Activated naive CD4-positive, alpha-beta T cell treated with Interleukin-2 at 50 U/mL for 16 hours (primary cell): Measurements from ENCODE around the gene ATF6.

Experiments used
- DNase-seq: peaks from one replicate; pipeline ENCODE4 v3.0.0-alpha.2; 2020

Gene ATF6

GRCh38 chr1:161945306-161946060, 179.4 kb downstream of the ATF6 start:
- DNase-seq, result no peak

GRCh38 chr1:161946071-161946987, 180.2 kb downstream of the ATF6 start:
- DNase-seq, result no peak

GRCh38 chr1:161948435-161948834, 182.3 kb downstream of the ATF6 start:
- no peak for DNase-seq

- no peak for DNase-seq
These were observed 183.4 kb downstream of the ATF6 start for GRCh38 chr1:161949548-161949947.

GRCh38 chr1:161950377-161950776, 184.3 kb downstream of the ATF6 start:
- DNase-seq, result no peak

- no peak for DNase-seq
These were observed 185.5 kb downstream of the ATF6 start for GRCh38 chr1:161951646-161952045.

- no peak for DNase-seq
These were observed 186.6 kb downstream of the ATF6 start for GRCh38 chr1:161952607-161953172.

- DNase-seq, result no peak
These were observed 187.3 kb downstream of the ATF6 start for GRCh38 chr1:161953256-161953920.

- DNase-seq, result no peak
These were observed 187.9 kb downstream of the ATF6 start for GRCh38 chr1:161954050-161954449.

GRCh38 chr1:161954466-161954865, 188.3 kb downstream of the ATF6 start:
- DNase-seq, result no peak

- DNase-seq, result no peak
These were observed 189.5 kb downstream of the ATF6 start for GRCh38 chr1:161955606-161956005.

GRCh38 chr1:161956097-161956496, 190.0 kb downstream of the ATF6 start:
- no peak for DNase-seq

GRCh38 chr1:161956930-161957329, 190.8 kb downstream of the ATF6 start:
- DNase-seq, result no peak

- peak; percentile 6 for DNase-seq
These were observed 192.3 kb downstream of the ATF6 start for GRCh38 chr1:161958425-161958824.

GRCh38 chr1:161962091-161962887, 196.2 kb downstream of the ATF6 start:
- peak; percentile 38 for DNase-seq

GRCh38 chr1:161966067-161966466, 199.9 kb downstream of the ATF6 start:
- DNase-seq, result no peak

GRCh38 chr1:161970036-161970435, 203.9 kb downstream of the ATF6 start:
- DNase-seq, result no peak

GRCh38 chr1:161970633-161971032, 204.5 kb downstream of the ATF6 start:
- DNase-seq, result no peak

GRCh38 chr1:161972828-161973227, 206.7 kb downstream of the ATF6 start:
- no peak for DNase-seq

- no peak for DNase-seq
These were observed 208.1 kb downstream of the ATF6 start for GRCh38 chr1:161973924-161974845.
